HEK293T (cell line): ENCODE measurements around the gene CGNL1.

Source experiments
- ARNT ChIP-seq: fragments of 450-650 bp; IDR thresholded peaks from 2 replicates; pipeline ENCODE4 v1.6.1; 2017; ENCODE audit warnings: mild to moderate bottlenecking
- FOXA1 ChIP-seq: fragments of 450-650 bp; IDR thresholded peaks from 2 replicates; pipeline ENCODE4 v1.6.1; 2016; ENCODE audit warnings: mild to moderate bottlenecking
- FOXK2 ChIP-seq: fragments of 450-650 bp; IDR thresholded peaks from 2 replicates; pipeline ENCODE4 v1.6.1; 2016; ENCODE audit warnings: mild to moderate bottlenecking
- FOXM1 ChIP-seq: fragments of 450-650 bp; IDR thresholded peaks from 2 replicates; pipeline ENCODE4 v1.6.1; 2017; ENCODE audit warnings: mild to moderate bottlenecking, borderline replicate concordance
- L3MBTL2 ChIP-seq: fragments of 450-650 bp; conservative IDR thresholded peaks from 2 replicates; pipeline ENCODE4 v1.6.1; 2016; ENCODE audit warnings: mild to moderate bottlenecking
- NFRKB ChIP-seq: fragments of 450-650 bp; IDR thresholded peaks from 2 replicates; pipeline ENCODE4 v1.6.1; 2016; ENCODE audit warnings: mild to moderate bottlenecking, moderate library complexity
- SP1 ChIP-seq: fragments of 450-650 bp; IDR thresholded peaks from 2 replicates; pipeline ENCODE4 v1.6.1; 2017
- SUZ12 ChIP-seq: fragments of 450-650 bp; IDR thresholded peaks from 2 replicates; pipeline ENCODE4 v1.6.1; 2016; ENCODE audit warnings: mild to moderate bottlenecking
- TARDBP ChIP-seq: fragments of 450-650 bp; IDR thresholded peaks from 2 replicates; pipeline ENCODE4 v1.6.1; 2016
- ZNF384 ChIP-seq: fragments of 450-650 bp; IDR thresholded peaks from 2 replicates; pipeline ENCODE4 v1.6.1; 2016

- TF ChIP-seq FOXA1 (no peak), ARNT (no peak), SP1 (no peak), FOXK2 (no peak), FOXM1 (no peak), NFRKB (no peak), L3MBTL2 (no peak), TARDBP (no peak), ZNF384 (no peak), SUZ12 (no peak)
Measured at GRCh38 chr15:57423599-57424140, 47.4 kb downstream of the CGNL1 start.
